ENCODE data around the gene NFIX.

Gene NFIX

DNA sequence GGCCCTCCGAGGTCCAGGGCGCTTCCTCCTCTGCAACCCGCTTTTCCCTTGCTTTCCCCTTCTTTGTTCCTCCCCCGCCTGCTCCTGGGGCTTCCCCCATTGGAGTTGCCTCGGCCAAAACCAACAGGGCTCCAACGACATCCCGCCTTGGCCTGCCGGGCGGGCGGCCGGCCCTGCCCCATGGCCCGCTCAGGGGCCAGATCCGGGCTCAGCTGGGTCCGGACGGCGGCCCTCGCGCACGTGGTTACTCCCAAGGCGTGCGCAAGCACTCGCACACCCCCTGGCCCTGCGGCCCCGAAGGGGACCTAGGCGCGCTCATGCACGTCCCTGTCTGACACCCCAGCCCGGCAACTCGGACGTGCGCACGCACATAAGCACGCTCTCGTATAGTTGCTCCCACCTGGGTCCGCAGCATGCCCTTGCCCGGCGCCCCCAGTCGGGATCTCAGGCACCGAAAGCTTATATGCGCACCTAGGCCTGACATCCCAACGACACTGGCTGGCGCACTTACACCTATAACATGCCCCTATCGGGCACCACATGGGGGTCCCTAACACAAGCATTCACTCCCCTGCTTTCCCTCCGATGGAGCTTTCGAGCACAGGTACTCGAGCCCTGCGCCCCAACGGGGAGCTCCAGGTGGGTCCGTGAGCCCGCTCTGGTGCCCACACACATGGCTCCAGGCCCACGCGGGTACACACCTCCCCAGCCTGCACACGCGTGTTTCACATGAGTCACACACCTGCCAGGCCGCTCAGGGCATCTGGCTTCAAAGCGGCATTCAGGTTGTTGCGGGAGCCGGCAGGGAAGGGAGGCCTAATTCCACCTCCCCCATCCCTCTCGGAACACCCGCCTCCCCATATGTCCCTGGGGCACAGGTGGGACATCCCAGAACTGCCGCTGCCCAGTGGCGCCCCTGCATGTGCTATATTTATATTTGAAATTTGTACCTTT is 15.0 kb downstream of the NFIX start:
- no peak for DNase-seq (ENCODE audit: low spot score)

- no peak for DNase-seq (ENCODE audit: low spot score)
Observed at GRCh38 chr19:13010992-13011652, 15.8 kb downstream of the NFIX start.

DNA sequence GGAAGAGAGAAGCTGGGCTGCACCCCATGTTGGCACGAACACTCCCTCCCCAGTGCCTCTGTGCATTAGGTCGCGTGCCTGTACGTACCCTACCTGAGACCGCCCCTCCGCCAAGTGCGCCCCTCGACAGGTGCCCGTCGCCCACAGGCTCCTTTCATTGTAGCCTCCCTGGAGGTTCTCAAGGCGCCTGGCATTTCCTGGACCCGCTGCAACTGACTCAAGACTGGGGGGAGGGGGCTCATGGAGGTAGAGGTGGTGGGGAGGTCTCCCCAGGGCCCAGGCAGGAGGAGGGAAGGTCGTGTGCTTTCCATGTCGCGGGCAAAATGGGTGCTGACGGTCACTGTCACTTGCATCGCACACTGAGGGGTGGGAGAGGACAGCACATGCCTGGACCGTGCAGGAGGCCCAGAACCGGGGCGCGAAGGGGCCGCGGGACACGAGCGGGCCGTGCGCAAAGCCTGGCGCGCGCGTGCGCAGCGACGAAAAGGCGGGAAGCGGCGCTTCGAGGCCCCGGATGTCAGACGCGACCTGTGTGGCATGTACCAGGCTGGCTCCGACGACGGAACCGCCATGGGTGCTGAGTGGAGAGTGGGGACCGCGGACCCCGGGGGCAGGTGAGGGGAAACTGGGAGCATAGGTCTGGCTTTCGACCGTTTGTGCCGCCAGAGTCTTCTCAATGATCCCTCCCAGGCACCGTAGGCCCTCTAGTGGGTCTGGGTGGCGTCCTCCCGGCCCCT is 16.5 kb downstream of the NFIX start:
- no peak for DNase-seq (ENCODE audit: low spot score)

GRCh38 chr19:13012390-13012689 is 17.1 kb downstream of the NFIX start:
- no peak for DNase-seq (ENCODE audit: low spot score)

DNA sequence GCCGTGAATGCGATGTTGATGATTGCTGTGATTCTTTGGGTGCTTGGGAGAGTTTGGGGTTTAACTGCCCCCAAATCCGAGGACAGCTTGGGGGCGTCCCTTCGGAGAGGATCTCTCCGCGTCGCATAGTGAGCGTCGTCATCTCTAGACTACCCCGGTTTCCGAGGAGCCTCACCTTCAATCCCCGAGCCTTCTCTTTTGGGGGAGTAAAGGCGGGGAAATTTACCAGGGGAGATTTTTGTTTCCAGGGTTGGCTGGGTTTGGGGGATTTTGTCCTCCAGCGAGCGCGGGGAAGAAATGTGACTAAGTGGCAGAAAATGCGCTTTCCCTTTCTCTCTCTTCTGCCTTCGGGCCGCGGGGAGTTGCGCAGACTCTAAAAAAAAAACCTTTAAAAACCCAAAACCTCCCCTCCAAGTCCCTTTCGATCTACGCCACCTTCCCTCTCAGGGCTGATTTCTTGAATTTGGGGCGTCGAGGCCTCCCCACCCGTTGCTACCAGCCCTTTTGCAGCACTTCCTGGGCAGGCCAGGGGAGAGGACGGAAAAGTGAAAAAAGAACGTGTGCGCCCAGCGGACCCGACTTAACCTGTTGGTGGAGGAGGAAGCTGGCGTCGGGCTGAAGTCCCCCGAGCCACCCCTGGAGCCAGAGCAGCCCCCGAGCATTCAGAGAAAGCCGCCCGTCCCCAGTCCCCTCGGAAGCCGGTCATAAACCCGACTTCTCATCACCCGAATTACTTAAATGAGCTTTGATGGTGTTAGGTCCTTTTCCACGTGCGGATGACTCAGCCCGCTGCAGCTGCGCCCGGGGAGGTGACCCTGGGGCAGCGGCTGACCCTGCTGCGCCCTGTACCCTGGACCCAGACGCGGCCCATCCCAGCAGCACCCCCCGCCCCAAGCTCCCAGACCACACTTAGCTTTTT is 17.7 kb downstream of the NFIX start:
- peak; percentile 56 for DNase-seq (ENCODE audit: low spot score)

- no peak for DNase-seq (ENCODE audit: low spot score)
Observed at GRCh38 chr19:13013649-13014048, 18.4 kb downstream of the NFIX start.

DNA sequence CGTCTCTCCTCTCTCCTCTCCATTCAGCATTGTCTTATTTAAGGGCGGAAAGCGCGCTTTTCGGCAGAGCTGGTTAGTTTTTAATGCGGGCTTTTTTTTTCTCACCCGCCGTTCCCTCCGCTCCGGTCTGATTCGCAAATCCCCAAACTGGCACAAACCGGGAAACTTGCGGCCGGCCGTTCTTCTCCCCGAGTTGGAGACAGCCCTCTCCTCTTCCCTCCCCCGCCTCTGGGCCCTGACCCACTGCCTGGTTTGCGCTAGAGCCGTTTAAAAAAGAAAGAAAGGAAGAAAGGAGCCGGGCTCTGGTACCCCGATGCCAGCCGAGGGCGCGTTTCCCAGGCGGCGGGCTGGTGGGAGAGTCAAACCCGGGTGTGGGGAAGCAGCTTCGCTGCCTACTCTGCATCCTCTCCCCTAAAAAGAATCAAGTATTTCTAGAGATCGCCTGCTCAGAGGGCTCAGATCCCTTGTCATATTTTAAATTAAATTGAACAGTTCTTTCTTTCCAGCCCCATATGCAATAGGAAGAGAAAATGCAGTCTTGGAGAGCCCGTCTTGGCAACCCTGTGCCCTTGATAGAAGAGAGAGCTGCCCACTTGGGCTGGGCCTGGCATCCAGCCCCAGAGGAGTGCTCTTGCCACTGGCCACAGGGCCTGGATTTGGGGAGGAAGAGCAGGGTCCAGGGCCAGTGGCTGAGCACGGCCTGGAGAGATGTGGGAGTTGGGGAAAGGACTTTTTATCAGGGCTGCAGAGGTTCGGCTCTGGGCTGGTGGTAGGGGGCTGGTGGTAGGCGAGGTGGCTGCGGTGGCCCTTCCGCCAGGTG is 19.0 kb downstream of the NFIX start:
- no peak for DNase-seq (ENCODE audit: low spot score)

DNA sequence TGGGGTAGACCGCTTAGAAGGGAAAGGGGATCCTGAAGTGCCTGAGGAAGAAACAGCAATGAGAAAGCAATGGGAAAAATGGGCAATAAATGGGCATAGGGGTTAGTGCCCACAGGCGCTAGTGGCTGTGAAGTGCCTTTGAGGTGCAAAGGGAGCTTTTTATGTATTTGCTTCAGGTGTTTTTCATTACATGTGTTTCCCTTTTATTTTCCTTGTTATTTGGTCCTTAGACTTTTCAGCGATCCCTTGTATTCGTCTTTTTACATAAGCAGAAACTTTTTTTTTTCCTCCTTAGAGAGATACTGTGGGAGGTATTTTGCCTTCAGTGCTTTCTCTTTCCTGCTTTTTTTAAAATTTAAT is 19.6 kb downstream of the NFIX start:
- no peak for DNase-seq (ENCODE audit: low spot score)

GRCh38 chr19:13015361-13016223 is 20.3 kb downstream of the NFIX start:
- DNase-seq (ENCODE audit: low spot score): no peak

- no peak for DNase-seq (ENCODE audit: low spot score)
Observed at GRCh38 chr19:13016245-13016627, 21.0 kb downstream of the NFIX start.

- no peak for DNase-seq (ENCODE audit: low spot score)
Observed at GRCh38 chr19:13016628-13017305, 21.5 kb downstream of the NFIX start.

DNA sequence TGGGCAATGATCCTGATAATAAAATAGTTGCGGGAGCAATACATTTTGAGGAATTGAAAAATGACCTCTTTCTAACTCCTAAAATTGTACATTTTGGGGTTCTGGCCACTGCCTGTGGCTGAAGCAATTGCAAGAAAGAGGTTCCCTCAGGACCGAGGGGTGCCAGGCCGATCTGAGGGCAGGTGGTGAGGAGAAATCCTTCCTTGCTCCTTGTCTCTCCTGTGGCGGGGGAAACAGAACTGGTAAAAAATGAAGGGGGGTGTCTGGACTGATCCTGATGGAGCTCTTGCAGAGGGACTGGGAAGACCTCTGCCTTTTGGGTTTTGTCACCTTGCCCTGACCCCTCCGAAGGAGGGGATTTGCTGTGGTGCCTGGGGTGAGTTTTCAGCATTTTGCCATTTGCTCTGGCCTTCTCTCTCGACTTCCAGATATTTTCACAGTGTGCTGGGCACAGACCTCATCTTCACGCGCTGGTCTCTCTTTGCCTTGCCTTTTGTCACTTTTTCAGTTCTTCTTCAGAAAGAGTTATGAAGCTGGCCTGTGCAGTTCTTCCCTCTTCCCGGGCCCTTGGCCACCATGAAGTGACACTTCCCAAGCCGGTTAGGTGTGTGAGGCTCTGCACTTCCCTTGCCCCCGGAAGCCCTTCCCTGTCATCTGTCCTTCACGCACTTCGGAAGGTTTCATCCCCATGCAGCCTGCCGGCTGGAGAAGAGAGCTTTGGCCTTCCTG is 22.2 kb downstream of the NFIX start:
- no peak for DNase-seq (ENCODE audit: low spot score)

DNA sequence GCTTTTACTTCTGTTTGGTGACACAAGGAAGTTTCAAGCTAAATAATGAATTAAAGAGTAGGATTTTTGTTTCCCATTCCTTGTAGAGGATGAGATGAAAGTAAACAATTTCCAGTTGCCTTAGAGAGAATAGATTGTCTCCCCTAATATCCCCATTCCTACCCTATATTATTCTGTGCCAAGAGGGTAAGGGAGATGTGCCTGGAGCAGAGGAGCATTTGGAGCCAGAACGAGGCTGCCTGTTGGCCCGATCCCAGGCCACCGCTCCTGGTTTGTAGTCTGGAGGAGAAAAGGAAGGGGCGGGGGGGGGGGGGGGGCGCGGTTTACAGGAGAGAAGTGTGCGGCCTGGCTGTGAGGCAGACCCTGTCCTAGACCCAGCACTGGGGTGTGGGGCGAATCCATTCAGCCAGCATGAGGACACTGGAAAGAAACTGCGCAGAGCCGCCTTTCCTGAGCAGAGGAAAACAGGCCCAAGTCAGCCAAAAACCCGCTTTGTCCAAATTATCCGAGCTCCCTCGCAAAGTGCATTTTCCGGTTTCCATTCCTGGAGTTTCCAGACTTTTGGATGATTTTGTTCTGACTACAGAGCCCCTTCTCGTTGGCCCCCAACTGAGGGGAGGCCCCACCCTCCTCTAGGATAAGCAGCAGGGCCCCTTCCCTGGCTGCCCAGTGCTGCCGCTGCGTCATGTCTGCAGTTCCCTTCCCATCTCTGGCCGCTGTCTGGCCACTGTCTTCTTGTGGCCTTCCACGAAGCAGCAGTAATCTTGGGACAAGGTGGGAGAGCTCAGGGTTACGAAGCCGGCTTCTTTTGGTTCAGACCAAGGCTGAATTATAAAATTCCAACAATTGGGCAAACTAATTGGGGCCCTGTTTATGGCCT is 23.0 kb downstream of the NFIX start:
- no peak for DNase-seq (ENCODE audit: low spot score)

DNA sequence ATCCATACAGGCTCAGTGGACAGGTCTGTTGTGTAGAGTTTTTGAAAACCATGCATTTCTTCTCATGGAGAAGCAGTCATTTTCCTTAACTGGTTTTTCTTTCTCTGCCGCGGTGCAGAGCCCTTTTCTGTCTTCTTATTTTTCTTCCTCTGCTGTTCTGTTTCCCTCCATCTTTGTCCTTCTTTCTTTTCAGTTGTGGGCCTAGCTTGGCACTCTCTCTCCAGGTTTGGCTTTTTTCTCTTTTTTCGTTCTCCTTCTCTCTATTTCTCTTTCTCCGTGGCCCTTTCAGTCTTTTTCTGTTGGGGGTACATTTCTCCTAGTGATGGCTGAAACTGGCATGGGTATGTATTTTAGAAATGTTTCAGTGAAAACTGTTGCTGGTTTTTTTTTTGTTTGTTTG is 24.1 kb downstream of the NFIX start:
- no peak for DNase-seq (ENCODE audit: low spot score)

DNA sequence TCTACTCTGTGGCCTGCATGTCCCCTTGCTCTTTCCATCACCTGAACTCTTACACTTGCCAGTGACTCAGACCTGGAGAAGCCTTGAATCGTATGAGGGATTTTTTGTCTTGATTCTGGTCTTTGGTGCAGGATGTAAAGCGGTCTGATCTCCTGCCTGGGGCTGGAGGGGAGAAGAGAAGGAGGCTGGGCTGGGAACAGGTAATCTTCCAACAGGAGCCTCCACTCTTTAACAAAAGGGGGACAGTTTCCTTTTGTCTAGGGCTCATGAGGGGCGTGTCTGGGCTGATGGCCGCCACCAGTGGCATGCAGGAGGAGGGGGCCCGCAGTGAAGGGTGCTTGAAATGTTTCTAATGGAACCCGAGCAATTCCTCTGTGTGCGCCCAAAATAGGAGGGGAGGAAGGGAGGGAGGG is 24.7 kb downstream of the NFIX start:
- DNase-seq (ENCODE audit: low spot score): no peak

DNA sequence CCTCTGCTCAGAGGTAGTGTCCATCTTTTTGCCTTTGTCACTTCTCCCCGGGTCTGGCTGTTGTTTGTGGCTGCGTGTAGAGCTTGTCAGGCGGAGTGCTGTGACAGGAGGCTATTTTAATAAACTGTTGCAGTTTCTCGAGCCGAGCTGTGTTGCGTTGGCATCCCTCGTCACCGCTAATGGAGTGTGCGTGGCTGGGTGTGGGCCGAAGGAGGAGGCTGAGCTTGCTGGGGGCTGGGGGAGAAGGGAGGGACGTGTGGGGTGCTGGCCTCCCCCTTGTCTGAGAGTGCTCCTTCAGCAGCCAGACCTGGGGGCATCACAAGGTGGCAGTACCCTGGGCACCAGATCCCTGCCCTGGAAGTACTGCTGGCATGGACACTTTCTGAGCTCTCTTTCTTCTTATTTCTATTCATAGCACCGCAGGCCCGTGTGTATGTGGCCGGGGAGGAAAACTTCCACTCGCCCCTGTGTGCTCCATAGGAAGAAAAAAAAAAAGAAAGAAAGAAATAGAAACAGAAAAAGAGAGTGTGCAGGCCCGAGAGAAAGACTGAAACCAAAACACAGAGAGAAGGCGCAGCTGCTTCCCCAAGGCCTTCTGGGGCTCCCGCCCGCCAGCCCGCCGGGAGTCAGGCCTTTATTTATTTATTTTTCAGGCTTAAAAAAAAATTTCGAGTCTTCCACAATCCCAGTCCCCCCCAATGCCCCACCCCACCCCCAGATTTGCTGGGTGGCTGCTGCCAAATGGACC is 27.0 kb downstream of the NFIX start:
- DNase-seq (ENCODE audit: low spot score): no peak

All from LoVo (cell line).